Right lobe of liver (tissue), 4 donors: ENCODE measurements around the gene SNRPD3.

Source experiments
- POLR2A ChIP-seq: fragments of 450-650 bp; IDR thresholded peaks from one replicate; pipeline ENCODE4 v1.6.1; 2017; ENCODE audit warnings: antibody characterized with exemption, mild to moderate bottlenecking
- TF ChIP-seq, protein P1 (sequence below), 4 donors: fragments of 200-600 bp in 3 of 4; fragments of 450-650 bp in 1 of 4; IDR thresholded peaks; one replicate each; pipeline versions ENCODE4 v1.5.1 to v1.8.0; 2016 to 2022; ENCODE audit warnings: antibody characterized with exemption in 4 of 4, mild to moderate bottlenecking in 2 of 4
- donor health status: DM: no; HTN: no; CAD: no.
- donor health status: DM: no; HTN: no; CAD: no.
- donor health status: DM: no; HTN: yes; CAD: no.

DNA sequence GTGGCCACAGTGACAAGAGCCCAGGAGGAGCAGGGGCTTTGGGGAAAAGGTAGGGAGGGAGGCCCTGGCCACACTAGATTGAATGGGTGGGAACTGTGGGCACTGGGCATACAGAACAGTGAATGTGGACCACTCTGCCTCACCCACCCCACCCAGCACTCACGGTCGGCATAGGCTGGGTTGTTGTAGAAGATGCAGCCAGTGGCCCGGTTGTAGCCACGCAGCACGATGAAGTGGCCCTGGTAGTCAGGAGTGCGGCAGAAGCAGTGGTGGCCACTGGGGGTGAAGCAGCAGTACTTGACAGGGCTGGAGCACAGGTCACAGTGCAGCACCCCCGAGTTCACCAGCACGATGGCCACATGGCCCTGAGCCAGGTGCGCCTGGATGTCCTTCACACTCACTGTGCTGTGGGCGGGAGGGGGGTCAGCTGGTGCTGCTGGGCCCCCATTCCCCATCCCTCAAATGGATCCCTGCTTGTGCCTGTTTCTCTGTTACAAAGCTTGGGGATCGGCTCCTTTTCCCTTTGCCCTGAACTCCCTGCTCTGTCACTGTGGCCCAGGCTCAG, 12.0 kb upstream of the SNRPD3 start:
- no peak for TF ChIP-seq POLR2A
- TF ChIP-seq, protein P1, sequence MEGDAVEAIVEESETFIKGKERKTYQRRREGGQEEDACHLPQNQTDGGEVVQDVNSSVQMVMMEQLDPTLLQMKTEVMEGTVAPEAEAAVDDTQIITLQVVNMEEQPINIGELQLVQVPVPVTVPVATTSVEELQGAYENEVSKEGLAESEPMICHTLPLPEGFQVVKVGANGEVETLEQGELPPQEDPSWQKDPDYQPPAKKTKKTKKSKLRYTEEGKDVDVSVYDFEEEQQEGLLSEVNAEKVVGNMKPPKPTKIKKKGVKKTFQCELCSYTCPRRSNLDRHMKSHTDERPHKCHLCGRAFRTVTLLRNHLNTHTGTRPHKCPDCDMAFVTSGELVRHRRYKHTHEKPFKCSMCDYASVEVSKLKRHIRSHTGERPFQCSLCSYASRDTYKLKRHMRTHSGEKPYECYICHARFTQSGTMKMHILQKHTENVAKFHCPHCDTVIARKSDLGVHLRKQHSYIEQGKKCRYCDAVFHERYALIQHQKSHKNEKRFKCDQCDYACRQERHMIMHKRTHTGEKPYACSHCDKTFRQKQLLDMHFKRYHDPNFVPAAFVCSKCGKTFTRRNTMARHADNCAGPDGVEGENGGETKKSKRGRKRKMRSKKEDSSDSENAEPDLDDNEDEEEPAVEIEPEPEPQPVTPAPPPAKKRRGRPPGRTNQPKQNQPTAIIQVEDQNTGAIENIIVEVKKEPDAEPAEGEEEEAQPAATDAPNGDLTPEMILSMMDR (IDR thresholded peaks at IDR 0.05), result no peak
